Cerebellar nuclear complex (tissue), 1 donor: Measurements from ENCODE around the gene PDE6A.

Experiments used
- DNase-seq, 2 experiments: peaks; one replicate each; lab custom pipeline; 2025; lab: John Stamatoyannopoulos, UW

PDE6A gene

DNA sequence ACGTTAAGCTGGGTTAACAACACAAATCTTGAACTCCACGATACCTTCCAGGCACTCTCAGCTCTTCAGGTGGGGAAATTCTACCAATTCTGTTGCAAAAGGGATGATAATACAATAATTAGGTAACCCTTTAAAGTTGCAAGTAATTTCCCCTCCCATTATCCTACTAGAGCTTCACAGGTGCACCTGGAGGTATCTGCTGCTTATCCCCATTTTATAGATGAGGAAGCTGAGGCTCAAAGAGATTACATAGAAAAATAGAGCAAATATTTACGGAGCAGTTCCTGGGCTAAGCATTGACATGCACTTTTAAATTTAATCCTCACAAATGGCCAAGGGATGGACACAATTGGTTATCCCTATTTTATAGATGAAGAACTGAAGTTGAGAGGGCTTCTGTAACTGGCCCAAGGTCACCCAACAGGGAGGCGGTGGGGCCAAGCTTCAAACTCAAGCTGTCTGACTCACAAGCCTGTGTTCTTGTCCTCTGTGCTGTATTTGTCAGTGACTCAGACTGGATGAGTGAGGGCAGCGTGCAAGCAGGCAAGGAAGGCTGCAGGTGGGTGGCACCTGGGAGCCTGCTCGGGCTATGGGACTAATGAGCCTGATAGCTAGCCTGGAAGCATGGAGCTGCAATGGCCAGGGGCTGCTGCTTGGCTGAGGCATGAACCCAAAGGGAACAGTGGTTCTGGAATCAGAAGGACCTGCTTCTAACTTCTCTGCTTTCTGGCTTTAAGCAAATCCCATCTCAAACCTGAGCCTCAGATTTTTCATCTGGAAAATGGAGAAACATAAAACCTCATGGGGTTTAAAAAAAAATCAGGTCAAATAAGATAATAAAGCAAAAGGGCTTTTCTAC, 105.5 kb downstream of the PDE6A start:
- DNase-seq, result no peak

DNA sequence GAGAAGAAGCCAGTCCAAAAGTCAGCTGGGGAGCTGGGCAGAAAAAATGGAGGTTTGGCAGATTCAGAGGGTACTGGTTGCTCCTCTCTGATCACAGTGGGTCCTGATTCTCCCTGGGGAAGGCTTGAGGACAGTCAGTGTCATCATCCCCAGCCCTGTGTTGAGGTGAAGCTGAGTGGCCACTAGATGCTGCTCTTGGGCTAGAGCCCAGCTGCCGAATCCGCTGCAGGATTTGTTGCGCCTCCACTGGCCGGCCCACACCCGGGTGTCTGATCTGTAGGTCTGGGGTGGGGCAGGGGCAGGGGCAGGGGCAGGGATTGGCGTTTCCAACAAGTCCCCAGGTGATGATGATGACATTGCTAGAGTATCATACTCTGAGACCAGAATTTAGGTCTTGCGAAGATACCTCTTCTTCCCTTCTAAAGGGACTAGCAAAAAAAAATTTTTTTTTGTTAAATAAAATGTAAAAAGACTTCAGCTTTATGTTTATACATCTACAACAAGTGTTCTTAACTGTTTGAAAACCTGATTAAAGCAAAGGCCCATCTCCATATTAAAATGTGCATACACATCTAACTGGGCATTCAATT, 106.8 kb downstream of the PDE6A start:
- peak in 1 of 2 experiments; percentile 71 for DNase-seq

DNA sequence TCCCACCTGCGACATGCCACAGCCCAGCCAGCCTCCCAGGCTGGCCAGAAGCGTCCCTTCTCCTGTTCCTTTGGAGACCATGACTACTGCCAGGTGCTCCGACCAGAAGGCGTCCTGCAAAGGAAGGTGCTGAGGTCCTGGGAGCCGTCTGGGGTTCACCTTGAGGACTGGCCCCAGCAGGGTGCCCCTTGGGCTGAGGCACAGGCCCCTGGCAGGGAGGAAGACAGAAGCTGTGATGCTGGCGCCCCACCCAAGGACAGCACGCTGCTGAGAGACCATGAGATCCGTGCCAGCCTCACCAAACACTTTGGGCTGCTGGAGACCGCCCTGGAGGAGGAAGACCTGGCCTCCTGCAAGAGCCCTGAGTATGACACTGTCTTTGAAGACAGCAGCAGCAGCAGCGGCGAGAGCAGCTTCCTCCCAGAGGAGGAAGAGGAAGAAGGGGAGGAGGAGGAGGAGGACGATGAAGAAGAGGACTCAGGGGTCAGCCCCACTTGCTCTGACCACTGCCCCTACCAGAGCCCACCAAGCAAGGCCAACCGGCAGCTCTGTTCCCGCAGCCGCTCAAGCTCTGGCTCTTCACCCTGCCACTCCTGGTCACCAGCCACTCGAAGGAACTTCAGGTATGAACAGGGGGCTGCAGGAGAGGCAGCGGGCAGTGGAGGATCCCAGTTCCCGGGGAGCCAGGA, 108.0 kb downstream of the PDE6A start:
- no peak for DNase-seq

DNA sequence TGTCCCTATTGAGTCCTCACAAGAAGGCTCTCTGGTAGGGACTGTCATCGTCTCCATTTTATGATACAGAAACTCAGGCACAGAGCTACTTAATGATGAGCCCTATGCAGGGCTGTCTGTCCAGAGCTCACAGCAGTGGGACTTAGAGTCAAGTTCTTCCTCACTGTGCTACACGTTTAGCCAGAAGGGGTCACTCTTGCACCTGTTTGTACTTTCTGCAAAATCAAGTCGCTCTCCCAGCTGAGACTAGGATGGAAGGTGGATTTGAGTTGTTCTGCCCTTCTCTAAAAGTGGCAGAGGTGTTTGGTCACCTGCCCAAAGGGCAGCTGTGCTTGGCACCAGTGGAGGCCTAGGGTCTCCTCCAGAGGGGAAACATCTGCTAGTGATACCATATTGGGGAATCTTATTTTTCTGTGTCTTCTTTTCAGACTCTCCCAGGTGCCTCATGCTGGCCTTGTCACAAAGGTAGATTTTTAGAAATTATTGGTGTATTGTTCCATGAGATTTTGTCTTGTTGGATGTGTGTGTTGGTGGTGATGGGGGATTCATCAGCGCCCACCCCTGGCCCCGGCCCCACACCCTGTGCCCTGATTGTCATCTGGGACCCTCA, 110.2 kb downstream of the PDE6A start:
- DNase-seq, result peak; percentile 8 to 41

DNA sequence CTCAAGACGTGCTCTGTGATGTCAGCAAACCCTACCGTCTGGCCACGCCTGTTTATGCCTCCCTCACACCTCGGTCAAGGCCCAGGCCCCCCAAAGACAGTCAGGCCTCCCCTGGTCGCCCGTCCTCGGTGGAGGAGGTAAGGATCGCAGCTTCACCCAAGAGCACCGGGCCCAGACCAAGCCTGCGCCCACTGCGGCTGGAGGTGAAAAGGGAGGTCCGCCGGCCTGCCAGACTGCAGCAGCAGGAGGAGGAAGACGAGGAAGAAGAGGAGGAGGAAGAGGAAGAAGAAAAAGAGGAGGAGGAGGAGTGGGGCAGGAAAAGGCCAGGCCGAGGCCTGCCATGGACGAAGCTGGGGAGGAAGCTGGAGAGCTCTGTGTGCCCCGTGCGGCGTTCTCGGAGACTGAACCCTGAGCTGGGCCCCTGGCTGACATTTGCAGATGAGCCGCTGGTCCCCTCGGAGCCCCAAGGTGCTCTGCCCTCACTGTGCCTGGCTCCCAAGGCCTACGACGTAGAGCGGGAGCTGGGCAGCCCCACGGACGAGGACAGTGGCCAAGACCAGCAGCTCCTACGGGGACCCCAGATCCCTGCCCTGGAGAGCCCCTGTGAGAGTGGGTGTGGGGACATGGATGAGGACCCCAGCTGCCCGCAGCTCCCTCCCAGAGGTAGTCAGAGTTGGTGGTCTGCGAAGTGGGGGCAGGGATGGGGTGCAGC, 111.3 kb downstream of the PDE6A start:
- no peak for DNase-seq

DNA sequence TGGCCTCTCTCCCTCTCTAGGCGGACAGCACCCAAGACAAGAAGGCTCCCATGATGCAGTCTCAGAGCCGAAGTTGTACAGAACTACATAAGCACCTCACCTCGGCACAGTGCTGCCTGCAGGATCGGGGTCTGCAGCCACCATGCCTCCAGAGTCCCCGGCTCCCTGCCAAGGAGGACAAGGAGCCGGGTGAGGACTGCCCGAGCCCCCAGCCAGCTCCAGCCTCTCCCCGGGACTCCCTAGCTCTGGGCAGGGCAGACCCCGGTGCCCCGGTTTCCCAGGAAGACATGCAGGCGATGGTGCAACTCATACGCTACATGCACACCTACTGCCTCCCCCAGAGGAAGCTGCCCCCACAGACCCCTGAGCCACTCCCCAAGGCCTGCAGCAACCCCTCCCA, 112.0 kb downstream of the PDE6A start:
- no peak for DNase-seq

DNA sequence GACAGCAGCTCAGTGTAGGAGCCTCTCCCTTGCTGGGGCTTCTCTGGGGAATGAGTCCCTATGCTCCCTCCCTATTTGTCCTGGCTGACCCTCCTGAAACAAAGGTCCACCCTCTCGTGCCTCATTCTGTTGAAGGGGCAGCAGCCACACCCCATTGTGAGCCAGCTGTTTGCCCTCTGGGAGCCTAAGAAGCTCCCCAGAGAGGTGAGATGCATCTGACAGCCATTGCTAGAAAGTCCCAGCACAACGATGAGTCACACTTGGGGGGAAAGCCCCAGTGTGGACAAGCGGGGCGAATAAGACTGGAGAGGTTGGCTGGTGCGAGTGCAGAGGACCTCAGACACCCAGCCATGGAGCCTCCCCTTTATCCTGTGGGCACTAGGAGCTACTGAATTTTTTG, 113.1 kb downstream of the PDE6A start:
- no peak for DNase-seq

DNA sequence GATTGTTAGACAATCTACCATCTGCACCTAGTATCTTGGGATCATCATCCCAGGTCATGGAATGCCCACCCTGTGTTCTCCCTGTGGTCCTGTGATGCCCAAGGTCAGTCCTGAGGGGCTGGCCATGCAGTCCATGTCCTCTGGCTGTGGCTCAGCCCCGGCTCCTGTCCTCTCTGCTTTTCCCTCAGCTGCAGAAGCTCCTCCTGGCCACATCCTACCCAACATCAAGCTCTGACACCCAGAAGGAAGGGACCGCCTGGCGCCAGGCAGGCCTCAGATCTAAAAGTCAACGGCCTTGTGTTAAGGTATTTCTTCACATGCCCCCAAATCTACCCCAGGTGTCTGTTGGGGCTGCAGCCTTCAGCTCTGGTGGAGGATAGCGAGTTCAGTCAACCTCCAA, 114.0 kb downstream of the PDE6A start:
- DNase-seq, result no peak

DNA sequence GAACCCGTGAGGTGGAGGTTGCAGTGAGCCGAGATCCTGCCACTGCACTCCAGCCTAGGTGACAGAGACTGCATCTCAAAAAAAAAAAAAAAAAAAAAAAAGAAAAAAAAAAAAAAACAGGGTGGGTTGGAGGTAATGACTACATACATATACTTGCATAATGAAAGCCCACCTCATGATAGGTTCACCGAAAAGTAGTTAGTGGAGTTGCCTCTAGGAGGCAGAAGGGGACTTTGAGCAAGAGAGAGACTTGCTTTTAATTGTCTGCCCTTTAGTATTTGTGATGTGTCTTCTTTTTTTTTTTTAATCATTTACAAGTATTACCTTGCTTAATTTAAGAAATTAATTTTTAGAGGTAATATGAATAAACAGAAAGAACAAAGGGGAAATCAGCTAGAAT, 114.6 kb downstream of the PDE6A start:
- no peak for DNase-seq

DNA sequence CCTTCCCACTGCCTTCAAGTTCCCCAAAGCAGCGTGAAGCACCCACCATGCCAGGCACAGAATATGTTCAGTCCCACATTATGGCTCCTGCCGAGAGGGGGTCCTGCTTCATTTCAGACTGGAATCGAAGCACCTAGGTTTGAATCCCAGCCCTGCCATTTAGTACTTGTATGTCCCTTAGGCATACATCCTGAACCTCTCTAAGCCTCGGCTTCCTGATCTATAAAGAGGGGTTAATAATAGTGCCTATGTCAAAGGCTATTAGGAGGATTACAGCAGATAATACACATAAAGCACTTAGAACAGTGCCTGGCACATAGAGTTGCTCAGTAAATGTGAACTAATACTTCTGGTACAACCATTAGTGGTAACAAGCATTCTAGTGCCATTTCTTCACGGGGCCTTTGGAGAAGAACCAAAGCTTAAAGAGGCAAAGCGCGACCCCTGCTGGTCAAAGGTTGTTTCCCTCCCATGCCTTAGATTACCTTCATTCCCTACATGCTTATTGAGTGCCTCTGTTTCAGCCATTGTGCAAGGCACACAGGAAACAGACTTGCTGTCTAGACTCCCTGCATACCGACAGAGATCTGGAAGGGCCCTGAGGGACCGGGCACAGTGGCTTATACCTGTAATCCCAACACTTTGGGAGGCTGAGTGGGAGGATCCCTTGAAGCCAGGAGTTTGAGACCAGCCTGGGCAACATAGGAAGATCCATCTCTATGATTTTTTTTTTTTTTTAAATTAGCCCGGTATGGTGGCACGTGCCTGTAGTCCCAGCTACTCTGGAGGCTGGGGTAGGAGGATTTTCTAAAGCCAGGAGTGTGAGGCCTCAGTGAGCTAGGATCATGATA, 116.2 kb downstream of the PDE6A start:
- peak in 1 of 2 experiments; percentile 78 for DNase-seq

DNA sequence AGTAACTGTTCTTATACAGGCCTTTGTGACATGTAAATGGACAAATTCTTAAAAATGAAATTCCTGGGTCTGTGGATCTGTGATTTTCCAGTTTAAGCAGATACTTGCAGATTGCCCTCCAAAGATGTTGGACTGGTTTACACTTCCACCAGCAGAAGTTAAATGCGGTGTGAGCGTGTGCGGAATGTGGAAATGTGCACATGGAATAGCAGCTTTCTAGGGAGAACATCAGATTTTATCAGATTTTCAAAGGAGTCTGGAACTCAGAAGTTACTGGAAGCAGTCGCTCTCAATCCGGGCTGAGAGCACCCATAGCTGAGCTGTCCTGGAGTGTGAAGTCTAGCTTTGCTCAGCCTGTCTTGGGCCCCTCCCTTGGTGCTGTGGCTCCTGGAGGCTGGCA, 117.0 kb downstream of the PDE6A start:
- no peak for DNase-seq

DNA sequence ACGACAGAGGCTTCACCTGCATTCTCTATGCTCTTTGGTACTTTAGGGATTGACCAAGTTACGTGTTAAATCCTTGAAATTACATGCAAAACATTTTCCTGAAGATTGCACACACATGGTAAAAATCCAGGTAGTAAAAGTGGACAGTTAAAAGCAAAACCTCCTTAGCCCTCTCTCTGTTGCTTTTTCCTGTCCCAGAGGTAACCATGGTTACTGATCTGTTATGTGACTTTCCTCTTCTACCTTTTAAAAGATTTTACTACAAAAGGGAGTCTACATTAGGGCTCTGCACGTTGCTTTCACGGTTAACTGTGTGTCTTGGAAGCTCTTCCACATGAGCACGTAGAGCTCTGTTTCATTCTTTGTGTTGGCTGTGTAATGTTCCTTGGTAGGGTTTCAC, 117.5 kb downstream of the PDE6A start:
- DNase-seq, result no peak

DNA sequence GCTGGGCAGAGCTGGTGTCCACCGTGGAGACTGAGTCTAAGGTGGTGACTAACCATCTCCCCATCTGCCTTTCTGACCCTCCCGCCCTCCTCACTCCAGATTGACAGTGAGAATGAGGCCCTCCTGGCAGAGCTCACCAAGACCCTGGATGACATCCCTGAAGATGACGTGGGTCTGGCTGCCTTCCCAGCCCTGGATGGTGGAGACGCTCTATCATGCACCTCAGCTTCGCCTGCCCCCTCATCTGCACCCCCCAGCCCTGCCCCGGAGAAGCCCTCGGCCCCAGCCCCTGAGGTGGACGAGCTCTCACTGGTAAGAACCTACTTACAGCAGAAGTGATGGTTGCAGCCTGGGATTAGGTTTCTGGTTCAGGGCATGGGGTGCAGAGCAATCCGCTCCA, 118.0 kb downstream of the PDE6A start:
- no peak for DNase-seq

DNA sequence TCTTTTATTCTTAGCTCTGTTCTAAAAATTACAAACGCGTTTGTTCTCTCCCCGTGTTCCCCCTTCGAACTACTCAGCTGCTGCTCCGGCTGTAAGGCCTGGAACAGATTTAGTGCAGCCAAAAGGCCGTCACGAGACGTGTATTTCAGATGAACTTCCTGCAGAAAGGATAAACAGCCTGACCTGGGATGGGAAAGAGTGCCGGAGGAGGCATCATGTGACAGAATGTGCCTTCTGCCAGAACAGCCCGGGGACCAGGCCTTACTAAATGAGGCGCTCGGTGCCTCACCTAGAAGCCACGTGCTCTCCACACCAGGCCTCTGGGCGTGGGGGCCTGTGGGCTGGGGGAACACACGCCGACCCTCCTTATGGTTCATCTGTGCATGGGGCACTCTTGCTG, 119.7 kb downstream of the PDE6A start:
- no peak for DNase-seq

DNA sequence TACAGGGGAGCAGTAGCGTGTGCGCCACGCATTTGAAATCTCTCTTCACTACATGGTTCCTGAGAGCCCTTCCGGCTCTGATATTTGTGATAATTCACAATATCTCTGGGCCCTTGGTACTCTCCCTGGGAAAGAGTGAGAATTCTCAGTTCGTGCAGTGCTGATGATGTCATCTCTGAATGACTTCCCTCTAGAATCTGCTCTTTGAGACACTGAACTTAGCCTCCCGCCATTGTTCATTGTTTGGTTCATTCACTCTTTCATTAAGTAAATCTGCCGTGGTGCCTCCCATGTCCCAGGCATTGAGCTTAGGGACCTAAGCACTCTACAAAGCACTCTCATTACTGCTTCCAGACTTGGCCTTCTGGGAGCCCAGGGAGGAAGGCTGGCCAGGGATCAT, 120.5 kb downstream of the PDE6A start:
- no peak for DNase-seq

DNA sequence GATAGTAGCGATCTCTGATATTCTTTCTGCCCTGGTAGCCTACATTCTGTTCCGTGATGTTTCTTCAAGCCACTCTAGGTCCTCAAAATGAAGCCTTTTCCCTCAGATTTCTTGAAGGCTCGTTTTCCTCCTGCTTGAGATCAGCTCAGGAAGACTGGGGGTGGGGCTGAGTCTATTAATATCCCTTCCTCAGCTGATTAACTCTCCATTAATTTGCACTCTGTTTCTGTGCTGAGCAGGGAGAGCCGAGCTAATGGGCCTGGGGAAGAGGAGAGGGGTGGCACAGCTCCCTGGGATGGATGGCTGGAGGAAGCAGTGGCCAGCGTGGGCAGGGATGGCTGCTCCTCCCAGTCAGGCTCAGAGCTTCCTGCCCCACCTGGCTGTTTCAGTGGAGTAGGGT, 121.2 kb downstream of the PDE6A start:
- no peak for DNase-seq

DNA sequence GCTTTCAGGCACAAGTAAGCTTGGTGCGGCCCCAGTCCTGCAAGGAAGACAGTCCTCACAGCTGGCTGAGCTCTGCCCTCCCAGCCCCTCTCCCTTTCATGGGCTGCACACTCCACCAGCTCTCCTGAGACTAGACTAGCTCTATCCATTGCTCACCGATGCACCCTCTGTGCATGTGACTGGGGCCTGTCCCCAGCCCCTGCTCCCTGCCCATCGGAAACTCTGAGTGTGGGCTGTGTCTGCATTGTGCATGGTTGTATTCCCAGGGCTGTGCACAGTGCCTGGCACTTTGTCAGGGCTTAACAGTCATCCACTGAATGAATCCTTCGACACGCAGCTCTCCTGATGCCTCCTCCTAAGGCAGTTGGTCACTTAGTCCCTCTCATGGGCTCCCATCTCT, 122.3 kb downstream of the PDE6A start:
- no peak for DNase-seq

DNA sequence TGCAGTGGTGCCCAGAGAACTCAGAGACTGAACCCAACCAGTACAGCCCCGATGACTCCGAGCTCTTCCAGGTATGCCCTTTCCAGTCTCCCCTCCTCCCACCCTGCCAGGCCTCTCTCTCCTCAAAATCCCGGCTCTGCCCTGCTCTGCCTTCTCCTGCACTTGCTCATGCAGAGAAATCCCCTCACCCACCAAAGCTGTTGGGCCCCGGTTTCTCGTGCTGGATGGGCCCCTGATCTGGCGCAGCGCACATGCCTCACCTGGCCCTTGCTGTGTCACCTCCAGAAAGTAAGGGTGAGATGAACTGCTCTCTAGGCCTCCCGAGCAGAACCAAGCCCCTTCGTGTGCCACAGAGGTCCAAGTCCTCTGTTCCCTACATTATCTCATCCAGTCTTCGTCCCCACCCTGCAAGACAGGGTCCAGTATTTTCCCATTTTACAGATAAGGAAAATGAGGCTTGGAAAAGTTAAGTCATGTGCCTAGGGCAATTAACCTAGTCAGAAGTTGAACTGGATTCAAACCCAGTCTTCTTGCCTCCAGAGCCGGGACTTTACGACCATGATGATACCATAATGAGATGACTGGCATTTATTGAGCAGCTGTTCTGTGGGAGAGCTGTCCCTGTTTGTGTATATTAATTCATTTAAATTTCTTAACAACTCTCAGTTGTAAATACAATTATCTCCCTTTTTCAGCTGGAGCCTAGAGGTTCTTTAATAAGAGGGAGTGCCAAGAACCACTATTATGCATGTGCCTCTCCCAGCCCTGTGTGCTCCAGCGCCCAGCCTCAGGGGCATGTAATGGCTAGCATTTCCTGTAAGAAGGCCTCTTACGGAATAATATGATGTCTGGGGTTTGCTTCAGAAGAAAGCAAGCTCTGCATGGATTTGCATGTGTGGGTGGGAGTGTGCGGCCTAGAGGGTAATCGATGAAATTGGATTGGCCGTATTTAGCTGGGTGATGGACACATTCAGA, 123.8 kb downstream of the PDE6A start:
- DNase-seq, result no peak

DNA sequence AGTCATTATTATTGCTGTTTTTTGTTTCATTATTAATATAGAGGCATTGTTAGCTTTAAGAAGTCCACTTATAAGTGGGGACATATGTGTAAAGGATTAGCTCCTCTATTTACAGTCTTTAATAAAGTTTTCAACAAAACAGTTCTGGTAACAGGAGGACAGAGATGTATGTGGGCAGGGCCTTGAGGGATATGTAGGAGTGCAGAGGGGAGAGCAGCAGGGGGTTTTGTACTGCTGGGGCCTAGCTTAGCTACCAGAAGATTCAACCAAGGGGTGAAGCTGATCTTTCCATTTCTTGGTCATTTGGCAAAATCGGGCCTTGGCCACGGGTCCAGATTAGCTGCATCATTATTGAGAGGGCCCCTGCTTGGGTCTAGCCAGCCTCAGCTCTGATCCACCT, 124.6 kb downstream of the PDE6A start:
- no peak for DNase-seq

DNA sequence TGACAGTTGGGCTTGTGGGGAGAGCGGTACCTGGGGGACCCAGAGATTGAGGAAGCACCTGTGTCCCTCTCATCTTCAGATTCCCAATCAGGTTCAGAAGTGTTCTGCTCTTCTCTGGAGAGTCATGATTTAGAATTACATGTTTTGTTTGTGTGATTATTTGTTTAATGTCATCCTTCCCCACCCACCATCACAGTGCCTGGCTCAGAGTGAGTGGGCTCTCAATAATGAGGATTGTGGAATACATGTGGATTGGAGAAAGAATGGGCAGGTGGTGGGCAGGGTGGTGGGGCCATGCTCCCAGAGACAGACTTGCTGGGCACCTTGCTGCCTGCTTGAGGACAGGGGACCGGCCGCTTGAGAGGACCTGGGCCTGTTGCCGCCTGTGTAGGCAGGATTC, 126.5 kb downstream of the PDE6A start:
- DNase-seq, result no peak
